Hepatocyte (in vitro differentiated cells): ENCODE results near the gene C5orf63.
"Not testable (repeated sequence)": the region's sequence is repeated elsewhere in the genome, so short reads cannot be mapped to it uniquely, and the experiment has no call there.

ENCODE experiments used
- EZH2 ChIP-seq: fragments of 200-600 bp; sonication (generic); IDR thresholded peaks from 2 replicates; pipeline ENCODE4 v1.6.1; 2016; ENCODE audit warnings: antibody characterized with exemption, mild to moderate bottlenecking, borderline replicate concordance
- TF ChIP-seq, protein P1 (sequence below): fragments of 200-600 bp; sonication (generic); IDR thresholded peaks from 2 replicates; pipeline ENCODE4 v1.5.1; 2016; ENCODE audit warnings: antibody characterized with exemption, mild to moderate bottlenecking; ENCODE audit not compliant: poor library complexity

DNA sequence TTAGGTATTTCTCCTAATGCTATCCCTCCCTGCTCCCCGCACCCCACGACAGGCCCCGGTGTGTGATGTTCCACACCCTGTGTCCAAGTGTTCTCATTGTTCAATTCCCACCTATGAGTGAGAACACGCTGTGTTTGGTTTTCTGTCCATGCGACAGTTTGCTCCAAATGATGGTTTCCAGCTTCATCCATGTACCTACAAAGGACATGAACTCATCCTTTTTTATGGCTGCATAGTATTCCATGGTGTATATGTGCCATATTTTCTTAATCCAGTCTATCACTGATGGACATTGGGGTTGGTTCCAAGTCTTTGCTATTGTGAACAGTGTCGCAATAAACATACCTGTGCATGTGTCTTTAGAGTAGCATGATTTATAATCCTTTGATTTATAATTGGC lies 19.8 kb downstream of the C5orf63 start:
- TF ChIP-seq, protein P1, sequence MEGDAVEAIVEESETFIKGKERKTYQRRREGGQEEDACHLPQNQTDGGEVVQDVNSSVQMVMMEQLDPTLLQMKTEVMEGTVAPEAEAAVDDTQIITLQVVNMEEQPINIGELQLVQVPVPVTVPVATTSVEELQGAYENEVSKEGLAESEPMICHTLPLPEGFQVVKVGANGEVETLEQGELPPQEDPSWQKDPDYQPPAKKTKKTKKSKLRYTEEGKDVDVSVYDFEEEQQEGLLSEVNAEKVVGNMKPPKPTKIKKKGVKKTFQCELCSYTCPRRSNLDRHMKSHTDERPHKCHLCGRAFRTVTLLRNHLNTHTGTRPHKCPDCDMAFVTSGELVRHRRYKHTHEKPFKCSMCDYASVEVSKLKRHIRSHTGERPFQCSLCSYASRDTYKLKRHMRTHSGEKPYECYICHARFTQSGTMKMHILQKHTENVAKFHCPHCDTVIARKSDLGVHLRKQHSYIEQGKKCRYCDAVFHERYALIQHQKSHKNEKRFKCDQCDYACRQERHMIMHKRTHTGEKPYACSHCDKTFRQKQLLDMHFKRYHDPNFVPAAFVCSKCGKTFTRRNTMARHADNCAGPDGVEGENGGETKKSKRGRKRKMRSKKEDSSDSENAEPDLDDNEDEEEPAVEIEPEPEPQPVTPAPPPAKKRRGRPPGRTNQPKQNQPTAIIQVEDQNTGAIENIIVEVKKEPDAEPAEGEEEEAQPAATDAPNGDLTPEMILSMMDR, result not testable (repeated sequence)
- not testable (repeated sequence) for TF ChIP-seq EZH2
